Type B pancreatic cell (in vitro differentiated cells): ENCODE data around the gene CDC42BPG. TPM values are rescaled to one million over a fixed set of nuclear protein-coding genes. Genes with fewer than 3 reads are reported as not detected.

ENCODE experiments used
- DNase-seq: peaks from one replicate; pipeline ENCODE4 v3.0.0; 2021; ENCODE audit warnings: mixed read lengths; ENCODE audit not compliant: unreplicated experiment; ENCODE audit errors: extremely low spot score
- H3K27ac Mint-ChIP-seq: 2 replicates; pipeline ENCODE4 v1.8.0; 2021; ENCODE audit warnings: mild to moderate bottlenecking, mixed read lengths
- H3K27me3 Mint-ChIP-seq: 2 replicates; pipeline ENCODE4 v1.8.0; 2021; ENCODE audit warnings: mixed read lengths
- H3K36me3 Mint-ChIP-seq: 2 replicates; pipeline ENCODE4 v1.8.0; 2021; ENCODE audit warnings: mixed read lengths
- H3K4me1 Mint-ChIP-seq: one replicate; pipeline ENCODE4 v1.8.0; 2021; ENCODE audit warnings: mixed read lengths; ENCODE audit not compliant: unreplicated experiment
- H3K4me3 Mint-ChIP-seq: 2 replicates; pipeline ENCODE4 v1.8.0; 2021; ENCODE audit warnings: mild to moderate bottlenecking, mixed read lengths
- H3K9me3 Mint-ChIP-seq: 2 replicates; pipeline ENCODE4 v1.8.0; 2021; ENCODE audit warnings: mixed read lengths
- total RNA-seq: library from RNA; stranded (reverse); gene quantifications from 2 replicates; pipeline ENCODE4 v1.2.1, GENCODE V29; 2021; ENCODE audit warnings: low replicate concordance
- TF ChIP-seq, protein P1 (sequence below): fragments of 200-600 bp; sonication (generic); conservative IDR thresholded peaks from 2 replicates; pipeline ENCODE4 v1.5.0; 2021; ENCODE audit warnings: antibody characterized with exemption, mild to moderate bottlenecking

CDC42BPG gene
- total RNA-seq, 1 donor from 2014 or later: 20.1 TPM

- TF ChIP-seq, protein P1, sequence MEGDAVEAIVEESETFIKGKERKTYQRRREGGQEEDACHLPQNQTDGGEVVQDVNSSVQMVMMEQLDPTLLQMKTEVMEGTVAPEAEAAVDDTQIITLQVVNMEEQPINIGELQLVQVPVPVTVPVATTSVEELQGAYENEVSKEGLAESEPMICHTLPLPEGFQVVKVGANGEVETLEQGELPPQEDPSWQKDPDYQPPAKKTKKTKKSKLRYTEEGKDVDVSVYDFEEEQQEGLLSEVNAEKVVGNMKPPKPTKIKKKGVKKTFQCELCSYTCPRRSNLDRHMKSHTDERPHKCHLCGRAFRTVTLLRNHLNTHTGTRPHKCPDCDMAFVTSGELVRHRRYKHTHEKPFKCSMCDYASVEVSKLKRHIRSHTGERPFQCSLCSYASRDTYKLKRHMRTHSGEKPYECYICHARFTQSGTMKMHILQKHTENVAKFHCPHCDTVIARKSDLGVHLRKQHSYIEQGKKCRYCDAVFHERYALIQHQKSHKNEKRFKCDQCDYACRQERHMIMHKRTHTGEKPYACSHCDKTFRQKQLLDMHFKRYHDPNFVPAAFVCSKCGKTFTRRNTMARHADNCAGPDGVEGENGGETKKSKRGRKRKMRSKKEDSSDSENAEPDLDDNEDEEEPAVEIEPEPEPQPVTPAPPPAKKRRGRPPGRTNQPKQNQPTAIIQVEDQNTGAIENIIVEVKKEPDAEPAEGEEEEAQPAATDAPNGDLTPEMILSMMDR: no peak
- Mint-ChIP-seq H3K4me1 (peaks cover 36% of the 10 kb centered on the region), H3K27ac (peak overlapping the region; percentile 70), H3K27me3 (no peaks in the 10 kb centered on the region), H3K36me3 (peaks cover 16% of the 10 kb centered on the region), H3K9me3 (peaks cover 6% of the 10 kb centered on the region), H3K4me3 (no peak overlapping the region)
- DNase-seq: no peak
Observed at GRCh38 chr11:64864473-64865285, 20.2 kb upstream of the CDC42BPG start.

GRCh38 chr11:64864135-64864472 lies 19.7 kb upstream of the CDC42BPG start:
- Mint-ChIP-seq H3K27ac (peak overlapping the region; percentile 70), H3K9me3 (peaks cover 6% of the 10 kb centered on the region), H3K27me3 (no peaks in the 10 kb centered on the region), H3K4me1 (peaks cover 36% of the 10 kb centered on the region), H3K4me3 (no peak overlapping the region), H3K36me3 (peaks cover 16% of the 10 kb centered on the region)
- no peak for DNase-seq
- TF ChIP-seq, protein P1: no peak

GRCh38 chr11:64863391-64864060 lies 19.1 kb upstream of the CDC42BPG start:
- H3K27ac Mint-ChIP-seq: peak overlapping the region; percentile 70
- TF ChIP-seq, protein P1: no peak
- no peak overlapping the region for H3K4me3 Mint-ChIP-seq
- H3K36me3 Mint-ChIP-seq: peaks cover 16% of the 10 kb centered on the region
- DNase-seq: no peak
- H3K9me3 Mint-ChIP-seq: peaks cover 6% of the 10 kb centered on the region
- peaks cover 34% of the 10 kb centered on the region for H3K4me1 Mint-ChIP-seq
- no peaks in the 10 kb centered on the region for H3K27me3 Mint-ChIP-seq

- DNase-seq: no peak
- H3K27me3 Mint-ChIP-seq: no peaks in the 10 kb centered on the region
- peak overlapping the region; percentile 58 for H3K27ac Mint-ChIP-seq
- peaks cover 6% of the 10 kb centered on the region for H3K9me3 Mint-ChIP-seq
- no peak overlapping the region for H3K4me3 Mint-ChIP-seq
- peaks cover 29% of the 10 kb centered on the region for H3K4me1 Mint-ChIP-seq
- TF ChIP-seq, protein P1: no peak
- H3K36me3 Mint-ChIP-seq: peaks cover 16% of the 10 kb centered on the region
Observed at GRCh38 chr11:64862987-64863390, 18.5 kb upstream of the CDC42BPG start.

DNA sequence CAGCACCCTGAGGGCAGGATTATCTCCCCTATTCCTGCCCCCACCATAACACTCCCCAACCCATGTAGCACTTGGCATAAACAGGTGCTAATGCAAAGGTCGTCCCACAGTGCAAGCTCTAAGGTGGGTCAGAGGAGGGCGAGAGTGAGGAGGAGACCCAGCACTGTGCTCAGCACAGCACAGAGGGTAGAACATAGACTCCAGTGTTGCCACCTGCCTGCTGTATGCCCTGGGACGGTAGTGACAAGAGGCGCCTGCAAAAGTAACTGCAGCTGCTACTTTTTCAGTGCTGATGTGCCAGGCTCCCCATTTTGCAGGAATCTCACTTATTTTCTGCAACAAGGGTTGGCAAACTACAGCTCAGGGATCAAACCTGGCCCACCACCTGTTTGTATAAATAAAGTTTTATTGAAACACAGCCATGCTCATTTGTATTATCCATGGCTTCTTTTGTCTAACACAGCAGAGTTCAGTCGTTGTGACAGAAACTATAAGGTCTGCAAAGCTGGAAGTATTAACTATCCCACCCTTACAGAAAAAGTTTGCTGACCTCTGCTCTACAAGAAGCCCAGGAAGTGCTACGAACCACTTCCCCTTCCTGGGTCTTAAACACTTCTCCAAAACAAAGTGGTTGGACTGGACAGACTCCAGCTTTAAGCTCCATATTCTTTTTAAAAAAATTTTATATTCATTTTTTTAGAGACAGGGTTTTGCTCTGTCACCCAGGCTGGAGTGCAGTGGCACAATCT lies 16.9 kb upstream of the CDC42BPG start:
- peaks cover 26% of the 10 kb centered on the region for H3K4me1 Mint-ChIP-seq
- H3K27ac Mint-ChIP-seq: peak overlapping the region; percentile 42
- H3K36me3 Mint-ChIP-seq: peaks cover 12% of the 10 kb centered on the region
- no peaks in the 10 kb centered on the region for H3K27me3 Mint-ChIP-seq
- peaks cover 6% of the 10 kb centered on the region for H3K9me3 Mint-ChIP-seq
- no peak overlapping the region for H3K4me3 Mint-ChIP-seq
- DNase-seq: no peak
- TF ChIP-seq, protein P1: no peak
